Renal cortex interstitium (tissue), 11 donors: ENCODE measurements around the gene SUCO. TPM values are rescaled to one million over a fixed set of nuclear protein-coding genes. Genes with fewer than 3 reads are reported as not detected.

Experiments used
- DNase-seq, 11 donors: peaks; one replicate each; pipeline ENCODE4 v3.0.0-alpha.2; 2013; ENCODE audit warnings: low read depth in 9 of 11, low spot score in 4 of 11; ENCODE audit errors: extremely low read depth in 1 of 11
- polyA plus RNA-seq, 3 donors: library from polyadenylated mRNA; unstranded; fragments of 120-200 nt; gene quantifications; one replicate each; pipeline ENCODE4 v1.2.1, GENCODE V29; 2013; ENCODE audit not compliant: insufficient read length in 3 of 3

The SUCO gene
- polyA plus RNA-seq, 3 donors, result 54.5 to 70.4 (median 68.2) TPM

DNA sequence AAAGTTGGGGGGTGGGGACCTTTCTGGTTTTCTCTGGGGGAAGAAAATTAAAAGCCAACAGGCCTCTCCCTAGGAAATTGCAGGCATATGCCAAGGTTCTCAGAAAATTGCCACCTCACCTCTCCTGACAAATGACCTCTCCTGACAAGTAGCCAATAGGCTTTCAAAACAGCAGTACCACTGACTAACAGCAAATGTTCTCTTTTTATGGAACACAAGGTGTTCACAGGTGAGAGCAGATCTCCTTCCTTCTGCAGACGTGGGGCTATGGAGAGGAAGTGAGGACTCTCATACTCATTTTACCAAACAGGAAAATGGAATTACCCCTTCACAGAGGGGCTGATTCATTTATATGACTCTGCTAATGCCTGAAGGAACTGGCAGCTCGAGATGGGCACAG is 32.7 kb upstream of the SUCO start:
- no peak for DNase-seq

GRCh38 chr1:172507741-172508140 is 25.2 kb upstream of the SUCO start:
- DNase-seq, result no peak

DNA sequence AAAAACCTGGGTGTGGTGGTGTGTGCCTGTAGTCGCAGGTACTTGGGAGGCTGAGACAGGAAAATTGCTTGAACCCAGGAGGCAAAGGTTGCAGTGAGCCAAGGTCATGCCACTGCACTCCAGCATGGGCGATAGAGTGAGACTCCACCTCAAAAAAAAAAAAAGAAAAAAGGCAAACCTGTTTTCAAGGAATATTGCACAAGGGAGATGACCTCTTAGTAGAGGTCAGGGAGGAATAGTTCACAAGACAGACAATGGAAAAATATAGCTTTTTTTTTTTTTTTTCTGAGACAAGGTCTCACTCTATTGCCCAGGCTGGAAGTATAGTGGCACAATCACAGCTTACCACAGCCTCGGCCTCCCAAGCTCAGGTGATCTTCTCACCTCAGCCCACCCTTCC is 22.5 kb upstream of the SUCO start:
- no peak for DNase-seq

DNA sequence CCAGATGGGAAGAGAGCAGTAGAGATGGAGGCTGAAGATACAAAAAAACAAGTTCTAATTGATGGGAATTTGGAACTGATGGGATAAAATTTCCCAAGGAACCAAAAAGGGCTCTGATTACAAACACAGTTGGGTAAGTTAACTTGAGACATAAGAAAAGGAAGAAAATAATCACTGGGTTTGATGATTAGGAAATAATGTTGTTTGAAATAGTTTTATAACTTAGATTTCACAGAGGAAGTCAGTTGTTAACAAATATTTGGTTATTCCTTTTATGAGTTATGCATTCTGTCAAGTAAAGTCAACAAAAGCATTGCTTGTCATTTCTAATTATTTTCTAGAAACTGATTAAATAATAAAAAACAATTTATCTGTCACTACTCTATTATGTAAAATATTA is 20.4 kb upstream of the SUCO start:
- DNase-seq, result no peak

DNA sequence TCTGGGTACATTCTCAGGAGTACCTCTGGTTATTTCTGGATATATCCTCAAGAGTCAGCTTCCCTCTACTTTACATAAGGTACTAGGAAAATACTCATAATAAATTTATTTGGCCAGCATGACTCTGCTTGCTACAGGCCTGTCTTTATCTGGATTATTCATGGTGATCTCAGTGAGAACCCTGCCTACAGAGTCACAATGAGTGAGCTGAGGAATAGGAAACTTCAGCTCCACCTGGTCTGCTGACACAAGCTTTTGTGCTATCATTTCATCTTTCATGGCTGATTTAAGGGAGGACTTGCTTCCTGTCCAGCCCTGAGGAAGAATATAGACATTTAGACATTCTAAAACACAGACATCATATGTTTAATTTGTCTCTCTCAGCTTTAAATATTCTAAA is 19.5 kb upstream of the SUCO start:
- no peak for DNase-seq

GRCh38 chr1:172514108-172514507 is 18.8 kb upstream of the SUCO start:
- DNase-seq, result no peak

DNA sequence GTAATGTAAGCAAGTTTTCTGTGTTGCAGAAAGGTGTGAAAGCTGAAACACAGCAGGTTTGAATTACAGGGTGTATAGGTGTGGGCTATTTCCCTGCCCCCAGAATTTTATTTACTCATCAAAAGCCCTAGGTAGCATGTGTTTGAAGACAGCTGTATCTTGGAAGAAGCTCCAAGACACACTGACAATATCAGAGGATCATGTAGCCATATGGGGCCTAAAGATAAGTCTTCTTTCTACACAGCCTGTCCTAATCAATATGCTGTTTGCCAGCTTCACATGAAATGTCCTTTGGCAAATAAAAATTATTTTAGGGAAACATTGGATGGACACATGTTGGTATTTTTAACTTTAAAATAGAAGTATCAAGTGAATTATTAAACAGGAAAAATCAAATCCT is 17.5 kb upstream of the SUCO start:
- no peak for DNase-seq

DNA sequence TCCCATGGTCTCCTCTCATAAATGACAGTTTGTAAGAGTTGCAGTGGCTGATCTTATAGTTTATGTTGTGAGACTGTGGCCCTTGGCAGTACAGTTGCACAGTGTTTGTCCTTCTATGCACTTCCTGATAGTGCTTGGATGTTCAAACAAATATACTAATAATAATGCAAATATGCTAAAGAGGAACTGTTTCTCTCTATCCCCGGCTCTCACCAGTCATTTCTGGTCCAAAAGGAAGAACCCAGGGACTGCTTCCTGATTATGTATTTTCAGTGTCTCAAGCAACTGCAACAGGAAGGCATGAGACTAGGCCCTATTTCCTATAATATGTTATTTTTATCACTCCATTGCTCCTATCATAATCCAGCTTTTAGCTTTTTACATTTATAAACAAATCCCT is 17.0 kb upstream of the SUCO start:
- DNase-seq, result no peak

- no peak for DNase-seq
Measured at GRCh38 chr1:172517081-172517480, 15.9 kb upstream of the SUCO start.

- DNase-seq, result no peak
Measured at GRCh38 chr1:172517545-172517944, 15.4 kb upstream of the SUCO start.

GRCh38 chr1:172529304-172529703 is 3.6 kb upstream of the SUCO start:
- no peak for DNase-seq

DNA sequence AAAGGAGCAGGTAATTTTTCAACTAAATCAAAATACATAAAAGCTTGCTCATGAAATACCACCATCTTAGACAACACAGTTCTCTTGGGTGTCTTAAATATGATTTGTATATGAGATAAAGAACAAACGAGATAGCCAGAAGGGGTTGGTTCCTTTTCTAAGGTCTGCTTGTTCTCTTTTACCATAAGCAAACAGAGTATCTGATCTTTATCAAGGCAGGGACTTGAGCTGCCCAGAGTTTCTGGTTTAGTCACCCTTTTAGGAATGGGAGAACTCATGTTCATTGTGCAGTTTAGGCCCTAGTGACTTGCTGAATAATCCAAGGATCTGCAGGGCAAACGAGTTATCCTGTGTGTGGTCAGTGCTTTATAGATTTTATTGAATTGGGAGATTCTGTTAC is 3.0 kb upstream of the SUCO start:
- no peak for DNase-seq

- DNase-seq, result no peak
Measured at GRCh38 chr1:172531412-172532182, 1.4 kb upstream of the SUCO start.

- peak; percentile 89 to 100 (median 96) for DNase-seq
Measured at GRCh38 chr1:172532183-172532699, 709 bp upstream of the SUCO start.

GRCh38 chr1:172533513-172534151 is 682 bp downstream of the SUCO start:
- DNase-seq, result peak; percentile 29 to 61 (median 44)

GRCh38 chr1:172536256-172536655 is 3.3 kb downstream of the SUCO start:
- DNase-seq, result no peak

GRCh38 chr1:172537366-172537765 is 4.4 kb downstream of the SUCO start:
- no peak for DNase-seq

DNA sequence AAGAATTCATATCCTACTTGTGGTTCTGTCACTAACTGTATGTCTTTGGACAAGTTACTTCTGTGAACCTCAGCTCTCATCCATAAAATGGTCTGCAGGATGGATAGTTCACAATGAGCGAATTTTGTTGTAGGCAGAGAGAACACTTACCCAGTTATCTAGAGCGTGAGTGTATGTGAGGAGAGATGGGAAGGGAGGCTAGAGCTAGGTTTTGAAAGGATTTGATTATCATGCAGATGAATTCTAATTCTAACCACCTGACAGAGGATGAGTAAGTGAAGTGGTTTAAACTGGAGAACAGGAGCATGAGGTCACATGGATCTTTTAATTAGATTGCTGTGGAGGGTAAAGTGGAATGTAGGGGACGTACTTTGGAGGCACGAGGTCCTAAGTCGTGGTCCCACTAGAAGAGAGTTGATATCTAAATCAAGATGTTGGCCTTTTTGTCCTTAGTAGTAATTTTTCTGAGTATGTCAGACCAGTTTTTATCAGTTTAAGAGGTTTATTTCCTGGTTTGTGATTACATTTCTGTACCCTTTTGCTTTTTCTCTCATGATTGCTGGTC is 5.0 kb downstream of the SUCO start:
- no peak for DNase-seq

DNA sequence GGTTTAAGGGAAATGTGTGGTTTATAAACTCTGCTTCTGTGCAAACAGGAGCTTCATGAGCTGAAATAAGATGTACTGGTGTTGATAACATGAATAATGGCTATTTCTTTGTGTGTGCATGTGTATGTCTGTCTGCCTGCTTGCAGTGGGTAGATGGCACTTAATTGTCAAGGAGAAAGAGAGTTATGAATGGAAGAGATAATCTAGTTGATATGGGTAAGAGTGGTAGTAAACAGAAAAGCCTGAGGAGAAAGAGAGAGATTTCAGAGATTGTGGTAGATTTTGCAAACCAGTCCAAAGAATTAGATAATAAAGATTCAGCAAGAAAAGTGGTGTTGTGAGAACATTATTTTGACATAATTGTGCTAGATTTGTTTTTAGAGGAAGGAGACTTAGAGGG is 7.7 kb downstream of the SUCO start:
- no peak for DNase-seq

- DNase-seq, result no peak
Measured at GRCh38 chr1:172544481-172545104, 11.6 kb downstream of the SUCO start.
